DND-41 (cell line): Measurements from ENCODE around the gene FAM107B.

Source experiments
- CTCF ChIP-seq: IDR thresholded peaks from 2 replicates; pipeline ENCODE4 v1.5.1; 2012; ENCODE audit warnings: borderline replicate concordance, low read length, moderate library complexity, mild to moderate bottlenecking; ENCODE audit not compliant: poor library complexity, severe bottlenecking; ENCODE audit errors: extremely low read depth
- EZH2 ChIP-seq: IDR thresholded peaks from 3 replicates; pipeline ENCODE4 v1.6.1; 2012; ENCODE audit warnings: borderline replicate concordance, low read depth, mild to moderate bottlenecking, moderate library complexity, low read length, inconsistent platforms; ENCODE audit not compliant: severe bottlenecking

- TF ChIP-seq EZH2, result no peak
- no peak for TF ChIP-seq CTCF
Measured at GRCh38 chr10:14681305-14681704, 93.4 kb downstream of the FAM107B start.
